H1 (cell line): ENCODE data around the gene PAPSS2. TPM values are rescaled to one million over a fixed set of nuclear protein-coding genes. Genes with fewer than 3 reads are reported as not detected.

Experiments used
- CHD7 ChIP-seq: fragments of 300-600 bp; sonication (generic); IDR thresholded peaks from 2 replicates; pipeline ENCODE4 v1.7.1; 2012; ENCODE audit warnings: low read length, moderate library complexity, mild to moderate bottlenecking, inconsistent platforms; ENCODE audit not compliant: insufficient replicate concordance
- POLR2AphosphoS5 ChIP-seq: IDR thresholded peaks from 2 replicates; pipeline ENCODE4 v1.6.1; 2011; ENCODE audit warnings: low read depth, low read length
- SIRT6 ChIP-seq: IDR thresholded peaks from one replicate; pipeline ENCODE4 v1.7.1; 2012; ENCODE audit warnings: low read length, inconsistent platforms
- SIX5 ChIP-seq: IDR thresholded peaks from 2 replicates; pipeline ENCODE4 v1.6.1; 2011; ENCODE audit warnings: mild to moderate bottlenecking, low read depth, low read length
- polyA plus RNA-seq, 7 experiments: library from polyadenylated mRNA; depleted of rRNA in 3 of 7; stranded (reverse) in 5 of 7; unstranded in 2 of 7; fragments of >200 nt in 5 of 7; fragments of 200-250 nt in 2 of 7; gene quantifications; 1 replicate in 5 of 7; 2 replicates in 1 of 7; 4 replicates in 1 of 7; pipeline versions ENCODE4 v1.2.1 to v1.2.3, GENCODE V29; 2011 to 2013; ENCODE audit warnings: missing spikeins in 2 of 7, mixed read lengths in 2 of 7
- total RNA-seq: library from RNA; stranded (reverse); fragmentation: NEBNext Ultra II Directional; extraction: Animal tissue kit (Norgen Biotek cat#: 25700); gene quantifications from 2 replicates; pipeline ENCODE4 v1.2.1, GENCODE V29; 2021

PAPSS2 gene
- total and polyA plus RNA-seq, 2 of the 8 experiments (the other 6 are each of a cell fraction or from before 2014, with no cell fraction given): 7.6 to 20.2 TPM

- TF ChIP-seq CHD7 (no peak), SIRT6 (no peak), POLR2AphosphoS5 (no peak), SIX5 (no peak)
These were observed 45.9 kb upstream of the PAPSS2 start (continued) for GRCh38 chr10:87613751-87614150.
